SK-N-SH (cell line): Measurements from ENCODE around the gene GPR146.

Experiments
- PBX3 ChIP-seq: IDR thresholded peaks from 2 replicates; pipeline ENCODE4; 2012
- SIN3A ChIP-seq: IDR thresholded peaks from 2 replicates; pipeline ENCODE4 v1.6.1; 2012; ENCODE audit warnings: low read depth, mild to moderate bottlenecking, low read length, moderate library complexity, borderline replicate concordance
- YY1 ChIP-seq: IDR thresholded peaks from 2 replicates; pipeline ENCODE4 v1.4.0; 2012; ENCODE audit warnings: low read depth, mild to moderate bottlenecking

- TF ChIP-seq YY1 (no peak), SIN3A (no peak), PBX3 (no peak)
Observed at GRCh38 chr7:1061180-1061579, 16.8 kb downstream of the GPR146 start.
